GM21367 (cell line): Measurements from ENCODE around the gene TNP2.
"Not testable (repeated sequence)": the region's sequence is repeated elsewhere in the genome, so short reads cannot be mapped to it uniquely, and the experiment has no call there.

Source experiments
- ATAC-seq: cut with Tn5 transposase; IDR thresholded peaks from one replicate; pipeline ENCODE4 v1.9.1; 2021; ENCODE audit not compliant: unreplicated experiment

The TNP2 gene

DNA sequence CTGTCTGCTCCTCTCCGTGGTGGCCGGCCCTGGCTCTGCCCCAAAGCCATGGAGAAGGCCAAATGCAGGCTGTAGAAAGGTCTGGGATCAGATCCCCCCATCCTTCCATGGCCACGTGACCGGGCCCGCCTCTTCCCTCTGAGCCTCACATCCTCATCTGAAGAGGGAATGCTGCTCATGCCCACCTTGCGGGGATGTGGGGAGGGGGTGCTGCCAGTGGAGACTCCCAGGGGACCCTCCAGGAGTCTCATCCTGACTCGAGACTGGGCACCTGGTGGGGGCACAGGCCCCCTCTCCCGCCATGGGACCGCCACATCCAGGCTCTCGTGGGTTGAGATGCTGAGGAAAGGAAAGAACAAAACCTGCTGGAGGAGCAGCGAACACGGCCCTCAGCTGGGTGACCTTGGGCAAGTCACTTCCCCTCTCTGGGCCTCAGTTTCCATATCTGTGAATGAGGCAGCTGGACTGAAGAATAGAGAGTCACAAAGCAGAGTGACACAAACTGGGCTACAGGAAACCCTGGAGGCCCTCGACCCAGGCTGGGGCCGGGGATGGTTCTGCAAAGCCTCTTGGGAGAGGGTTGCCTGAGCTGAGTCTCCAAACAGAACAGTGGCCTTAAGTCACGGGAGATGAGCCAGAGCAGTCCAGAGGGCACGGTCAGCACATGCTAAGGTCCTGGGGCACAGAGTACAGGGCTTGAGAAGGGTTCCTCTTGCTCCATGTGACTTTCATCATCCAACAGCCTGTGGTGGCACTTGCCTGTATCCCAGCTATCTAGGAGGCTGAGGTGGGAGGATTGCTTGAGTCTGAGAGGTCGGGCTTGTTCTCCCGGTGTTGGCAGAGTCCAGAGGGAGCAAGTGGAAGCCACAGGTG lies 43.2 kb downstream of the TNP2 start:
- ATAC-seq: no peak

DNA sequence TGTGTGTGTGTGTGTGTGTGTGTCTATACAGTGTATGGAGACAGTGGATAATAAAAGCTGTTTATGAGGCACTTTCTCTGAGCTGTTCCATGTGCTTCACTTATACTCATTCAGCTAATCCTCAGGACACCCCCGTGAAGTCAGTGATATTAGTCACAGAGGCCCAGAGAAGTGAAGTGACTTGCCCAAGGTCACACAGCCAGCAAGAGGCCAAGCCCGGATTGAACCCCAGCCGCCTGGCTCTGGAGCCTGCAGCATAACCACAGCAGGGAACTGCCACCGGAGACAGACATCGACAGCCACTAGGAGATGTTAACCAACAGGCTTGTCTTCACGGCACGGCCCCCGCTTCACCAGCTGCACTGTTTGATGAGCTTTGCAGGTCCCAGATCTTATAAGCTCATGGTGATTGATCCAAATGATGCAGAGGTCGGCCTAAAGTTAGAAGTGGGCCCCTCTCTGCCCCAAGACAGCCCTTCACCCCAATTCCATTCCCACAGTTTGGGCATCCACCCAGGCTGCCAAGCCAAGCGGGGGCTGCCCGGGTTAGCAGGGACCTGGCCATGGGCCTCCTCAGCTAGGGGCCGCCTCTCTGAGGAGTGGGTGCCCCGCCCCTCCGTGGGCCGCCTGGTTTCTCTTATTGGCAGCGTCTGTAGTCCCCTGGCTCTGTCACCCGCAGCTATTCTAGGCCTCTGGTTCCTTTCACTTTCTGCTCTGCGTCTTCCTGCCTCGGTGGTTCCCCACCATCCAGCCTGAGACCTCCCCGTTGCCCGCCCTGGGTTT lies 44.0 kb downstream of the TNP2 start:
- ATAC-seq: peak; percentile 69

- no peak for ATAC-seq
These were observed 44.8 kb downstream of the TNP2 start for GRCh38 chr16:11224096-11224893.

DNA sequence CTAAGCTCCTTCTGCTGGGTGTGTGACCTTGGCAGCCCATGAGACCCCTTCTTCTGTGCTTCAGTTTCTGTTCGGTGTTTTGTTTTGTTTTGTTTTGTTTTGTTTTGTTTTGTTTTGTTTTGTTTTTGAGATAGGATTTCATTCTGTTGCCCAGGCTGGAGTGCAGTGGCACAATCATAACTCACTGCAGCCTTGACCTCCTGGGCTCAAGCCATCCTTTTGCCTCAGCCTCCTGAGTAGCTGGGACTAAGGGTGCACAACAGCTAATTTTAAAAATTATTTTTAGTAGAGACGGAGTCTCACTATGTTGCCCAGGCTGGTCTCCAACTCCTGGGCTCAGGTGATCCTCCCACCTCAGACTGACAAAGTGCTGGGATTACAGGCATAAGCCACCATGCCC lies 48.6 kb downstream of the TNP2 start:
- ATAC-seq: not testable (repeated sequence)

DNA sequence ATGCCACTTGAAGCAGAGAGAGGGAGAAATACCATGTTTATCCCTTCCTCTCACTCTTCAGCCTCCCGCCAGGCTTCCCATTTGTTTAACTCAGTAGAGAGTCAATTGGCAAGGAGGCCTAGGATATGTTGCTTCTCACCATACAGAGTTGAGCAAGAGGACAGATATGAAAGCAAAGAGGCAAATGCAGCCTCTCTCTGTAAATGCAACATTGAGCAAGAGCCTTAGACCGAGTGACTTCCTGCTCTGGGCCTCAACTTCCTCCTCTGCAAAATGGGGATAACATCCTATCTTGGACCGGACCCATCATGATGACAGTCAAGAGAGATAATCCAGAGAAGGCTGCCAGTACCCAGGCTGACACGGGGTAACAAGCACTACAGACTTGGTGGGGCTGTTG lies 49.9 kb downstream of the TNP2 start:
- no peak for ATAC-seq

- ATAC-seq: no peak
These were observed 50.5 kb downstream of the TNP2 start for GRCh38 chr16:11218604-11218962.
